Stimulated activated CD4-positive, alpha-beta T cell treated with anti-CD3 and anti-CD28 coated beads, TNF-alpha, amount 100 ng/mL, for 24 hours (primary cell): ENCODE measurements around the gene TAS2R40.
"Not testable (repeated sequence)": the region's sequence is repeated elsewhere in the genome, so short reads cannot be mapped to it uniquely, and the experiment has no call there.

Experiments used
- DNase-seq, 3 experiments: peaks; one replicate each; pipeline ENCODE4 v3.0.0-alpha.2; 2020; ENCODE audit warnings: low read depth in 3 of 3

TAS2R40 gene

GRCh38 chr7:143221737-143222136 is at the start of gene TAS2R40:
TSS of gene TAS2R40 (plus strand) at chr7:143222037. CDS start at chr7:143222079, 42 bp downstream.
- no peak for DNase-seq

GRCh38 chr7:143172354-143172753 is 49.5 kb upstream of the TAS2R40 start:
- DNase-seq: no peak

- no peak for DNase-seq
These were observed 45.7 kb upstream of the TAS2R40 start for GRCh38 chr7:143176128-143176527.

DNA sequence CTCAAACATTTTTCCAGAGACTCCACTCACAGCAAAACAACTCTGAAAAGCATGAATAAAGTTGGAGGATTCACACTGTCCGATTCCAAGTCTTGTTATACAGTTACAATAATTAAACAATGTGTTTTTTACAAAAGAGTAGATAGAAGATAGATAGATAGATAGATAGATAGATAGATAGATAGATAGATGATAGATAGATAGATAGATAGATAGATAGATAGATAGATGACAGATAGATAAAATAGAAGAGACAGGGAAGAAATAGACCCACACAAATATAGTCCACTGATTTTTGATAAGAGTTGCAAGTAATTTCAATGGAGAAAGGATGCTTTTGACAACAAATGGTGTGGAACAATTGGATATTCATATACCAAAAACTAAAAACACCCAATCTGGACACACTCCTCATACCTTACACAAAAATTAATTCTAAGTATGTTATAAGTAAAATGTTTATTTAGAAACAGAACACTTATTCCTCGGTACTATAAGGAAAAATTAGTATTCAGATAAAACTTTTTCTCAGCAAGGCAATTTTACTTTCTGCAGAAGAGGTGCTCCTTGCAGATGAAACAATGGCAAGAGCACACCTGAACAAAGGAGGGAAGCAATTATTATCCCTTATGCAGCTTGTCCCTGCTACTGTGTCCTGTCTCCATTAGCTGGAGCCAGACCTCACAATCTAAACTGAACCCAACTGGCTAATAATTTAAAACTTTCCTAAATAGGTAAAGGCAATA is 44.3 kb upstream of the TAS2R40 start:
- DNase-seq: no peak

DNA sequence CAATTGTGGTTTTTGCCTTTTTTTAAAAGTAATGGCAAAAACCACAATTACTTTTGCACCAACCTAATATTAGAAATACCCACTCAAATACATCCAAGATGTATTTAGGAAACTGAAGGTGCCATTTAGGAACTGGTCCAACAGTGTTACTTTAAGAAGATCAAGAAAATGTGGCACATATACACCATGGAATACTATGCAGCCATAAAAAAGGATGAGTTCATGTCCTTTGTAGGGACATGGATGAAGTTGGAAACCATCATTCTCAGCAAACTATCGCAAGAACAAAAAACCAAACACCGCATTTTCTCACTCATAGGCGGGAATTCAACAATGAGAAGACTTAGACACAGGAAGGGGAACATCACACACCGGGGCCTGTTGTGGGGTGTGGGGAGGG is 41.1 kb upstream of the TAS2R40 start:
- DNase-seq: not testable (repeated sequence)

DNA sequence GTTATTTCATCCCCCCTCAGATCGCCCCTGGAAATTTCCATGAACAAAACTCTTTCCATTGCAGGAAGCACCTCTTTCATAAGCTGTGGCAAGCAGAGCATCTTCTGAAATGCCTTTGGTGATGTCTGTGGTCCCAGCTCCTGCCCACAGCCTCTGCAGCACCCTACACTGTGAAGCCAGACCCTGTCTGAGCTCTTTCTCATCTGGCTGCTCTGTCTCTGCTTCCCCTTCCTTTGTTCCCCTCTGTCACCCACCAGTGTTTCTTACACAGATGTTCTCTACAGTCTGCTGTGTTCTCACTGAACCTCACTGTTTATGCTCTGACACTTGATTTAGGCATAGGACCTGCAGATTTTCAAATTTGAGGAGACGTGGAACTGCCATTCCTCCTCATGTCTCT is 40.5 kb upstream of the TAS2R40 start:
- DNase-seq: no peak

GRCh38 chr7:143183024-143183423 is 38.8 kb upstream of the TAS2R40 start, which contains the start of gene TAS2R39:
TSS of gene TAS2R39 (plus strand) at chr7:143183419. CDS start at chr7:143183419, 0 bp downstream.
- no peak for DNase-seq

DNA sequence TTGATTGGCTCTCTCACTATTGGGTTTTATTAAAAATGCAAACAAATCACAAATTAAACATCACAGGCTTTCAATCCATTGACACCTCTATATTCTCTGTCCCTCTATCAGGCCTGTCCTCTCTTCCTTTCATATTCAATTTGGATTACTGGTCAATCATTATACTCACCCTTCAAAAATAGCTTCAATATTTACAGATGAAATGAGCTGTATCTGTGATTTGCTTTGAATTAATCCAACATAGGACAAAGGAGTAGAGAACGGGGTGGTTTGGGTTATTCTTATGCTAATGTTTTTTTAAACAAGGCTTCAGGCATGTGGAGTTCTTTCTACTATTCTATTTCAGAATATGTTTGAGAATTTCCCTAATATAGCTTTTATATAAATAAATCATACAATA is 36.3 kb upstream of the TAS2R40 start:
- DNase-seq: no peak

DNA sequence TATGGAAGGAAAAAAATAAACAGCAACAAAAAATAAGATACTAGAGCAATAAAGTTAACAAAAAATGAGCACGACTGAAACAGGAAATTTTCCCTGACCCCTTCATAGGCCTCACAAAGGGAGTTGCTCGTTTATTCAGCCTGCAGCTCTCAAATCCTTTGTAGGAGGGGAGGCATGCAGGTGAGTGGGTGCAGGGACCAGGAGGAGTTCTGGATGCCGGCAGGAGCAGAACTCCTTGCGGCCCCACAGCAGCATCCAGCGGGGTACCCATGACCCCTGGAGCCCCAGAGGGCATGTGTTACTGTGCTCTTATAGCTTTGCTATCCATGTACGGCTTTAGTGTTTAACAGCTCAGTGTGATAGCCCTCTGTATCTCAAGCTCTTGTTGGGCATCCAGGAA is 32.8 kb upstream of the TAS2R40 start:
- DNase-seq: no peak

- no peak for DNase-seq
These were observed 28.0 kb upstream of the TAS2R40 start for GRCh38 chr7:143193880-143194279.

DNA sequence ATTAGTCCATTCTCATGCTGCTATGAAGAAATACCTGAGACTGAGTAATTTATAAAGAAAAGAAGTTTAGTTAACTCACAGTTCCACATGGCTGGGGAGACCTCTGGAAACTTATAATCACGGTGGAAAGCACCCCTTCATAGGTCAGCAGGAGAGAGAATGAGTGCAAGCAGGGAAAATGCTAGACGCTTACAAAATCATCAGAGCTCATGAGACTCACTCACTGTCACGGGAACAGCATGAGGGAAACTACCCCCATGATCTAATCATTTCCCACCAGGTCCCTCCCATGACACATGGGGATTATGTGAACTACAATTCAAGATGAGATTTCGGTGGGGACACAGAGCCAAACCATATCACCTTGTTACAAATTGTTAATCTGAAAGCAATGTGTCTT is 22.8 kb upstream of the TAS2R40 start:
- no peak for DNase-seq

- DNase-seq: no peak
These were observed 19.7 kb upstream of the TAS2R40 start for GRCh38 chr7:143202161-143202560.

DNA sequence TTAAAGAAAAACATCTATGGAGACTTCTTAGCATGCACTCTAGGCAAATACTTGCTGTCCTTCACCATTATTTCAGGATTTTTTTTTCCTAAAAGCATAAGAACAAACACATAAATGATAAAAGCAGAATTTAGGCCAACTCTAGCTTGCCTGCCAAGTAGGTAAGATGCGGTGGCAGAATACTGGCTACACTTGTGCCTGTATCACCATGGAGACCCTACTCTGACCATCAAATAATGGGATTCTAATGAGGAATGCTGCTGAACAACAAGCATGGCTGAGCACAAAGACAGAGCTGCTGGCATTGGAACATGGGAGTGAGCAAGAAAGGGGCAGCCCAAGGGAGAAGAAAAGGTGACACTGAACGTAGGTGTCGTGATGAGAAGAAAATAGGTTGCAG is 18.5 kb upstream of the TAS2R40 start:
- no peak for DNase-seq

DNA sequence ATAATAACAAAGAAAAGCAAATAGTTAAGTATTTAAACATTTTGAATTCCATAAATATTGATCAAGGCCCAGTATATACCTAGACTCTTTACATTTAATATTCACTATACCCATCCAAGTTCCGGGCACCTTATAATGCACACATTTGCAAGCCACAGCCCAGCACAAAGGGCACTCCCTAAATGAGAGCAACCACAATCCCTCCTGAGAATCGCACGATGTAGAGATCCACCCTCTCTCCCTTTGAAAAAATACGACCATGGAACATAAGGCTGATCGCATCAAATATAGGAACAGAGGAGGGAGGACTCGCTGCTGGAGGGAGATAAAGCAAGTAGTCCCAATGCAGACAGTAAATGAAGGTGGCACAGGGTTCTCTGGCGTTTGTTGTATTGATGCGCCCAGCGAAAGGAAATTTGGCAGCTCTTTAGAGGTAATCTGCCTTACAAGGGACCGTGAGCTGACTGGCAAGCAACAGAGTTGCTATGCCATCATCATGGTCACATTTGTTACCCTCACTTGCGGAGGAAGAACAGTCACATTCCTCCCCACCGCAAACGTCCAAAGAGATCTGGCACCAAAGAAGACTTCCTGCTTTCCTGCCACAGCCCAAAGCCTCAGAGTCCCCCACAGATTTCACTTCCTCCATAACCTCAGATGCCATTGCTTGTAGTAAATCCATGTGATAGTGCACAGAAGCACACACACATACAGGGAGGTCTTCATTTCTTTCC is 16.1 kb upstream of the TAS2R40 start:
- DNase-seq: no peak

DNA sequence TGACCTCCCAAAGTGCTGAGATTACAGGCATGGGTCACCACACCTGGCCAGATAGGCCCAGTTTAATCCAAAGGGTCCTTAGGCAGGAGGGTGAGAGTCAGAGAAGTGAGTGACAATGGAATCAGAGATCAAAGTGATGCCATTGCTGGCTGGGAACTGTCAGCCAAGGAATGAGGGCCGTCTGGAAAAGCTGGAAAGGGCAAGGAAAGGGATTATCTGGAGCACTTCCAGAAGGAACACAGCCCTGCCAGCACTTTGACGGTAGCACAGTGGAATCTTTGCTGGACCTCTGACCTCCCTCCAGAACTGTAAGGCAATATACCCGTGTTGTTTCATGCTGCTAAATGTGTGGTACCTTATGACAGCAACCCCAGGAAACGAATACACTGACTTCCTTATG is 11.3 kb upstream of the TAS2R40 start:
- no peak for DNase-seq

DNA sequence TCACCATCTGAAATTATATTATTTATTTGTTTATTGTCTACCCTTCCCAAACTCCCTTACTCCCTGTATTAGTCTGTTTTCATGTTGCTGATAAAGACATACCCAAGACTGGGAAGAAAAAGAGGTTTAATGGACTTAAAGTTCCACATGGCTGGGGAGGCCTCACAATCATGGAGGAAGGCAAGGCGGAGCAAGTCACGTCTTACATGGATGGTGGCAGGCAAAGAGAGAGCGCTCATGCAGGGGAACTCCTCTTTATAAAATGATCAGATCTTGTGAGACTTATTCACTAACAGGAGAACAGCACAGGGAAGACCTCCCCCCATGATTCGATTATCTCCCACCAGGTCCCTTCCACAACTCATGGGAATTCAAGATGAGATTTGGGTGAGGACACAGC is 8.4 kb upstream of the TAS2R40 start:
- DNase-seq: not testable (repeated sequence)

- DNase-seq: peak; percentile 31 to 46 (median 34)
These were observed 6.8 kb upstream of the TAS2R40 start for GRCh38 chr7:143214789-143215679.

- no peak for DNase-seq
These were observed 5.7 kb upstream of the TAS2R40 start for GRCh38 chr7:143216151-143216550.

GRCh38 chr7:143216686-143217085 is 5.2 kb upstream of the TAS2R40 start:
- DNase-seq: no peak

GRCh38 chr7:143217806-143218205 is 4.0 kb upstream of the TAS2R40 start:
- DNase-seq: no peak

GRCh38 chr7:143221286-143221685 is 551 bp upstream of the TAS2R40 start:
- no peak for DNase-seq

DNA sequence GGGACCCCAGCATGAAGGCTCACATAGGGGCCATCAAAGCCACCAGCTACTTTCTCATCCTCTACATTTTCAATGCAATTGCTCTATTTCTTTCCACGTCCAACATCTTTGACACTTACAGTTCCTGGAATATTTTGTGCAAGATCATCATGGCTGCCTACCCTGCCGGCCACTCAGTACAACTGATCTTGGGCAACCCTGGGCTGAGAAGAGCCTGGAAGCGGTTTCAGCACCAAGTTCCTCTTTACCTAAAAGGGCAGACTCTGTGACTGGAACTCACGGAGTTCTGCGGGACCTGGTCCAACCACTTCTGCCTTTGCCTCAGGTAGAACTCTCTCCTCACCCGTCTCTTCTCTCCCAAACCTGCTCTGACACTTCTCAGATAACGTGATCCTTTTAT is 945 bp downstream of the TAS2R40 start:
- DNase-seq: no peak
